GM23338 (cell line): ENCODE data around the gene ZNF488.
"Not testable (repeated sequence)": the region's sequence is repeated elsewhere in the genome, so short reads cannot be mapped to it uniquely, and the experiment has no call there.

Experiments
- CREB1 ChIP-seq: fragments of 250-450 bp; sonication (Bioruptor Pico); IDR thresholded peaks from 2 replicates; pipeline ENCODE4 v1.5.0; 2020; ENCODE audit warnings: low read depth, mild to moderate bottlenecking, moderate library complexity
- CTCF ChIP-seq, 2 experiments: fragments of 200-600 bp in 1 of 2; sonication (generic) in 1 of 2; conservative IDR thresholded peaks; 2 replicates each; pipeline versions ENCODE4 v1.5.1 to v1.6.1; 2016 to 2017; ENCODE audit warnings: antibody characterized with exemption in 2 of 2, low read depth in 2 of 2, mild to moderate bottlenecking in 2 of 2, moderate library complexity in 1 of 2
- EZH2 ChIP-seq: fragments of 200-600 bp; sonication (generic); IDR thresholded peaks from one replicate; pipeline ENCODE4 v1.8.0; 2017; ENCODE audit warnings: antibody characterized with exemption, mild to moderate bottlenecking, low read depth; ENCODE audit not compliant: unreplicated experiment
- POLR2AphosphoS5 ChIP-seq: IDR thresholded peaks from 2 replicates; pipeline ENCODE4 v1.6.1; 2016; ENCODE audit warnings: antibody characterized with exemption, low read depth
- REST ChIP-seq: IDR thresholded peaks from one replicate; pipeline ENCODE4 v1.6.1; 2018; ENCODE audit warnings: antibody characterized with exemption; ENCODE audit not compliant: unreplicated experiment

- not testable (repeated sequence) for TF ChIP-seq CTCF (conservative IDR thresholded peaks at IDR 0.05; ENCODE audit: low read depth in 2 of 2); CREB1 (CRISPR knock-in tag); REST; POLR2AphosphoS5; EZH2
These were observed 2.0 kb upstream of the ZNF488 start for GRCh38 chr10:47386104-47386503.
